ENCODE data around the gene WDR33. TPM values are rescaled to one million over a fixed set of nuclear protein-coding genes. Genes with fewer than 3 reads are reported as not detected.

WDR33 gene
- total and polyA plus RNA-seq, 9 of the 15 experiments (the other 6 are each of a cell fraction or from before 2014, with no cell fraction given): 24.2 to 57.4 (median 38.4) TPM

GRCh38 chr2:127769587-127769986, 41.4 kb downstream of the WDR33 start:
- WGBS (ENCODE audit: insufficient coverage, low coverage, missing lambda C conversion rate): 80% methylated on average over 2 of the region's 2 CpGs
- POLR2A ChIA-PET: interaction anchor here (1.2 kb wide), 1 partner anchor 11 kb away, joined by 3 read pairs; no protein-coding TSS in a partner anchor
- no peaks in the 10 kb centered on the region for H3K27me3 ChIP-seq (ENCODE audit: control insufficient read depth in 2 of 2, insufficient read depth in 2 of 2, low read length in 2 of 2)
- in situ Hi-C loops (cut with MboI) (no loop called here), intact Hi-C loops (cut with micrococcal nuclease) (no loop called here)
- BruUV-seq (replicated peaks): no TSS peak
- TF ChIP-seq ZBTB1 (CRISPR knock-in tag; IDR thresholded peaks at IDR 0.05; ENCODE audit: borderline replicate concordance, low read depth) (no peak), KDM4B (IDR thresholded peaks at IDR 0.05; ENCODE audit: borderline replicate concordance in 2 of 2, low read depth in 1 of 2) (no peak), NKRF (IDR thresholded peaks at IDR 0.05; ENCODE audit: borderline replicate concordance) (no peak)
- 0 out of 2 replicates have a peak, but pooled peaks cover 3% of the 10 kb centered on the region for H4K20me1 ChIP-seq (replicated peaks; ENCODE audit: control insufficient read depth, insufficient read depth, low read length)
- peaks cover 64% of the 10 kb centered on the region; the same call in 2 of the 3 replicates for H3K36me3 ChIP-seq (ENCODE audit: control insufficient read depth, insufficient read depth, low read length)
- H3K27ac ChIP-seq (ENCODE audit: extremely low read depth, low read depth, low read length): no peak overlapping the region
- H2AFZ ChIP-seq (ENCODE audit: low read depth, low read length): no peak overlapping the region
- no peak for DNase-seq (ENCODE audit: extremely low read depth in 1 of 4, low spot score in 3 of 4)
- no peaks in the 10 kb centered on the region for H3K9me3 ChIP-seq (replicated peaks; ENCODE audit: control insufficient read depth, insufficient read depth, low read depth, low read length)
- FAIRE-seq: no peak
- H3K9me1 ChIP-seq (ENCODE audit: control insufficient read depth, insufficient read depth, low read length): no peaks in the 10 kb centered on the region
- CTCF ChIA-PET (ENCODE audit: low intra/inter-chr PET ratio): no interaction called here
- ATAC-seq: no peak
- H3K79me2 ChIP-seq (ENCODE audit: control insufficient read depth, insufficient read depth, low read length): peaks cover 41% of the 10 kb centered on the region
- no peaks in the 10 kb centered on the region for H3K4me1 ChIP-seq (replicated peaks in 1 of 2; ENCODE audit: control insufficient read depth in 2 of 2, insufficient read depth in 2 of 2, low read length in 2 of 2)
- no peak overlapping the region for H3K9ac ChIP-seq (ENCODE audit: insufficient read depth in 1 of 2, low read depth in 2 of 2, low read length in 2 of 2)
- no peak overlapping the region for H3K4me2 ChIP-seq (ENCODE audit: insufficient read depth, low read length)
- H3K4me3 ChIP-seq: no peak overlapping the region
